ENCODE data around the gene ZNF197. TPM values are rescaled to one million over a fixed set of nuclear protein-coding genes. Genes with fewer than 3 reads are reported as not detected.
"Not testable (repeated sequence)": the region's sequence is repeated elsewhere in the genome, so short reads cannot be mapped to it uniquely, and the experiment has no call there.

Gene ZNF197
- total RNA-seq, 1 donor from 2014 or later, result 32.7 TPM

DNA sequence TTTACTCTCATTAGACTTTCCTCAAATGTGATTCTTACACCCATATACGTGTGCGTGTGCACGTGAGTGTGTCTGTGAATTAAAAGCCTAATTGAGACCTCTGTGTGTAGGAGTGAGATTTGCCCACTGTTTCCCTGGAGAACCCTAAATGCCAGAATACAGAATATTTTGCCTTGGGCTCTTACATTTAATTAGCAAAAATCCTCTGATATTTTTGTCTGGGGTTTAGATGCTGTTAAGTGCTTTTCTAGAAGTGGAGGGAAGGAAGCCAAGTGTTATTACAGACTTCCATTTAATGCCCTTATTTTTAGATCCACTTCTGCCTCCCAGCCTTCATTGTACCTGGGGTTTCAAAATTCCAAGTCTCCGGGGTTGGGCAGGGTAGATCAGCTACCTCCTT is 41.5 kb downstream of the ZNF197 start:
- Mint-ChIP-seq H3K27ac (no peak overlapping the region), H3K4me1 (ENCODE audit: unreplicated experiment) (no peaks in the 10 kb centered on the region), H3K27me3 (no peaks in the 10 kb centered on the region), H3K9me3 (no peaks in the 10 kb centered on the region), H3K36me3 (peaks cover 16% of the 10 kb centered on the region), H3K4me3 (no peak overlapping the region)
- no peak for DNase-seq (ENCODE audit: extremely low spot score, unreplicated experiment)
- TF ChIP-seq, protein P1, sequence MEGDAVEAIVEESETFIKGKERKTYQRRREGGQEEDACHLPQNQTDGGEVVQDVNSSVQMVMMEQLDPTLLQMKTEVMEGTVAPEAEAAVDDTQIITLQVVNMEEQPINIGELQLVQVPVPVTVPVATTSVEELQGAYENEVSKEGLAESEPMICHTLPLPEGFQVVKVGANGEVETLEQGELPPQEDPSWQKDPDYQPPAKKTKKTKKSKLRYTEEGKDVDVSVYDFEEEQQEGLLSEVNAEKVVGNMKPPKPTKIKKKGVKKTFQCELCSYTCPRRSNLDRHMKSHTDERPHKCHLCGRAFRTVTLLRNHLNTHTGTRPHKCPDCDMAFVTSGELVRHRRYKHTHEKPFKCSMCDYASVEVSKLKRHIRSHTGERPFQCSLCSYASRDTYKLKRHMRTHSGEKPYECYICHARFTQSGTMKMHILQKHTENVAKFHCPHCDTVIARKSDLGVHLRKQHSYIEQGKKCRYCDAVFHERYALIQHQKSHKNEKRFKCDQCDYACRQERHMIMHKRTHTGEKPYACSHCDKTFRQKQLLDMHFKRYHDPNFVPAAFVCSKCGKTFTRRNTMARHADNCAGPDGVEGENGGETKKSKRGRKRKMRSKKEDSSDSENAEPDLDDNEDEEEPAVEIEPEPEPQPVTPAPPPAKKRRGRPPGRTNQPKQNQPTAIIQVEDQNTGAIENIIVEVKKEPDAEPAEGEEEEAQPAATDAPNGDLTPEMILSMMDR (conservative IDR thresholded peaks at IDR 0.05), result no peak

DNA sequence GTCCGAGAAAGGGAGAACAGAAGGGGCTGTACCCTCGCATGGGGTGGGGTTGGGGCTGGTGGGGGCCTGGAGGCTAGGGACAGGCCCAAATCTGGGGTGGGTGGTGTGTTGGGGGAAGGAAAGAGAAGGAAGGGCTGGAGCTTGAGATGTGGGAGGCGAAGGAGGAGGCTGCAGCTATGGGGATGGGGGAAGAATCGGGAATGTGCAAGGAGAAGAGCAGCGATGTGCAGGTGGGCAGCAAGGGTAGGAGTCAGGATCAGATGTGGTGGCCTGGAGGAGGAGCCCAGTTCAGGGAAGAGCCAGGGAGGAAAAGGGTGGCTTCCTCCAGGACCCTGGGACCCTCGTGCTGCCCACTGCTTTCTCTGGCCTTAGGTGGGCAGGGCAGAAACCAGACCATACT is 44.9 kb downstream of the ZNF197 start:
- DNase-seq (ENCODE audit: extremely low spot score, unreplicated experiment), result no peak
- H3K4me3 Mint-ChIP-seq, result no peak overlapping the region
- no peak overlapping the region for H3K27ac Mint-ChIP-seq
- peaks cover 14% of the 10 kb centered on the region for H3K9me3 Mint-ChIP-seq
- H3K36me3 Mint-ChIP-seq, result peaks cover 27% of the 10 kb centered on the region
- no peaks in the 10 kb centered on the region for H3K4me1 Mint-ChIP-seq (ENCODE audit: unreplicated experiment)
- no peaks in the 10 kb centered on the region for H3K27me3 Mint-ChIP-seq
- TF ChIP-seq, protein P1 (conservative IDR thresholded peaks at IDR 0.05), result no peak

DNA sequence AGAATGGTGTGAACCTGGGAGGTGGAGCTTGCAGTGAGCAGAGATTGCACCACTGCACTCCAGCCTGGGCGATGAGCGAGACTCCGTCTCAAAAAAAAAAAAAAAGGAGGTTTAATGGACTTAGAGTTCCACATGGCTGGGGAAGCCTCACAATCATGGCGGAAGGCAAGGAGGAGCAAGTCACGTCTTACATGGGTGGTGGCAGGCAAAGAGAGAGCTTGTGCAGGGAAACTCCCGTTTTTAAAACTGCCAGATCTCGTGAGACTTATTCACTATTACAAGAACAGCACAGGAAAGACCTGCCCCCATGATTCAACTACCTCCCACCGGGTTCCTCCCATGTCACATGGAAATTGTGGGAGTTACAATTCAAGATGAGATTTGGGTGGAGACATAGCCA is 48.6 kb downstream of the ZNF197 start:
- not testable (repeated sequence) for DNase-seq (ENCODE audit: extremely low spot score, unreplicated experiment); H3K4me3 Mint-ChIP-seq; H3K27ac Mint-ChIP-seq; H3K27me3 Mint-ChIP-seq; H3K4me1 Mint-ChIP-seq (ENCODE audit: unreplicated experiment)
- Mint-ChIP-seq H3K36me3 (peaks cover 20% of the 10 kb centered on the region), H3K9me3 (peaks cover 14% of the 10 kb centered on the region)

DNA sequence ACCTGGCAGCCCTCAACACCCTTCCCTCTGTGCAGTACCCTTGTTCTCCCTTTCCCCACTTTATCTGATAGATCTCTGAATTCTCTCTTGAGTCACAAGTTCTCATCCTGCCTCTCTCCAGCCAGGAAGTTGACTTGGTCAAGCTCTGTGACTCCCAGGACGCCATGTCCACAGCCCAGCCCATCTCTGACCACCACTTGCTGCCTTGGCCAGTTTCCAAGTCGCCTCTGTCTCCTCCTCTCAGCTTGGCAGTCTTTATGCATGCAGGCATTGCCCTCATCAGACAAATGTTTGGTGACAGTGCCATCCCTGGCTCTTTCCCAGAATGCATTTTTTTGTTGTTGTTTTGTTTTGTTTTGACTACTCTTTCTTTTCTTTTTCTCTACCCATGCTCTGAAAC is 49.4 kb downstream of the ZNF197 start:
- no peaks in the 10 kb centered on the region for H3K27me3 Mint-ChIP-seq
- peaks cover 14% of the 10 kb centered on the region for H3K9me3 Mint-ChIP-seq
- H3K36me3 Mint-ChIP-seq, result peaks cover 20% of the 10 kb centered on the region
- TF ChIP-seq, protein P1 (conservative IDR thresholded peaks at IDR 0.05), result no peak
- no peaks in the 10 kb centered on the region for H3K4me1 Mint-ChIP-seq (ENCODE audit: unreplicated experiment)
- H3K4me3 Mint-ChIP-seq, result no peak overlapping the region
- DNase-seq (ENCODE audit: extremely low spot score, unreplicated experiment), result no peak
- H3K27ac Mint-ChIP-seq, result no peak overlapping the region

DNA sequence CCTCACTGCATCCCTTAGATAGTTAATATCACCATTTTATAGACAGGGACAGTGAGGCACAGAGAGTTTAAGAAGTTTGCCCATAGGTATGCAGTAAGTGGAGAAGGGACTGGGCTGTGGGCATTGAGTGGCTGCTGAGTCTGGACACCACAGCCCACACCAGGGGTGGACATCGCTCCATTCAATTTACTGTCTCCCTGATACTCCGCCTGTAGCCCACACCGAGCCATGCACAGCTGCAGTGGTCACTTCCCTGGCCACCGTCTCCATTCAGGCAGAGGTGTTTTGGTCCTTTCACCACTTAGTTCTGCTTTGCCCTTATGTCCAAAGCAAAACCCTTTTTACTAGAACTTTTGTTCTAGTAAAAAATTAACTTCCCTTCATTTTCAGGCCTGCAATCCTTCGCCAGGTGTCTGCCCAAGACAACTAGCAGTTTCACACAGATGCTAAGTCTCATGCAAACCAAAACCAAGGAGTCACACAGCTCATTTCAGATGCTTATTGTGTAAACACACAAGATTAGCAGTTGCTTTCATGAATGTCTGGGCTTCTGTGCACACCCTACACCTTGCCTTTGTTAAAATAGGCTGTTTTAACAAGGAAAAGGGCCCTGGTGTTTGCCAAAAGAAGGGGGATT is 53.8 kb downstream of the ZNF197 start:
- TF ChIP-seq, protein P1 (conservative IDR thresholded peaks at IDR 0.05), result no peak
- H3K9me3 Mint-ChIP-seq, result peaks cover 26% of the 10 kb centered on the region
- H3K27me3 Mint-ChIP-seq, result peaks cover 2% of the 10 kb centered on the region
- H3K4me1 Mint-ChIP-seq (ENCODE audit: unreplicated experiment), result no peaks in the 10 kb centered on the region
- H3K4me3 Mint-ChIP-seq, result no peak overlapping the region
- no peak for DNase-seq (ENCODE audit: extremely low spot score, unreplicated experiment)
- H3K36me3 Mint-ChIP-seq, result peaks cover 34% of the 10 kb centered on the region
- no peak overlapping the region for H3K27ac Mint-ChIP-seq

DNA sequence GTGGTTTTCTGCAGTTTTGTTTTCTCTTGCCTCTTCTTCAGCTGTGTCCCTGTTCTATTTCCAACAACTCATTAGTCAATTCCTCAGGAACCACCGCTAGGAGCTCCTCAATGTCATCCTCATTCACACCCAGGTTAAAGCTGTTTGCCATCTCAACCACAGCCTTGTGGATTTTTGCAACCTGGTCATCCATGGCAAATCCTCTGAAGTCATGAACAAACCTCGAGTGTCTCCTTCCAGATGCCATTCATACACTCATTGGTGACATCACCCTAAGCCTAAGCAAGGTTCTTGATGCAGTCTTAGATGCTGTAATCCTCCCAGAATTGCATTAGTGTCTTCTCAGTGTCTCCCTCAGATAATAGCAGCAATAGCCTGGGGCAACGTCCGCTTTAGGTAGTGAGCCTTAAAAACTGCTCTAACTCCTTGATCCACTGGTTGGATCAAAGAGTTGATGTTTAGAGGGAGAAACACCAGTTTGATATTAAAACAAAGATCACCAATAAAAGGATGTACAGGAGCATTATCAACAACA is 56.2 kb downstream of the ZNF197 start:
- TF ChIP-seq, protein P1 (conservative IDR thresholded peaks at IDR 0.05), result no peak
- peaks cover 31% of the 10 kb centered on the region for H3K9me3 Mint-ChIP-seq
- peaks cover 37% of the 10 kb centered on the region for H3K36me3 Mint-ChIP-seq
- H3K27ac Mint-ChIP-seq, result no peak overlapping the region
- no peak overlapping the region for H3K4me3 Mint-ChIP-seq
- DNase-seq (ENCODE audit: extremely low spot score, unreplicated experiment), result no peak
- H3K4me1 Mint-ChIP-seq (ENCODE audit: unreplicated experiment), result peaks cover 6% of the 10 kb centered on the region
- H3K27me3 Mint-ChIP-seq, result peaks cover 8% of the 10 kb centered on the region
